Vagina (tissue), 2 donors: ENCODE data around the gene PHC2. TPM values are rescaled to one million over a fixed set of nuclear protein-coding genes. Genes with fewer than 3 reads are reported as not detected.
A peak's percentile ranks its signal among the peaks of the same experiment; 100 is the strongest.

Source experiments
- DNase-seq, 2 donors: peaks; one replicate each; pipeline ENCODE4 v3.0.0-alpha.2; 2017; ENCODE audit errors: extremely low spot score in 2 of 2
- H3K27ac ChIP-seq: fragments of 200-600 bp; sonication (generic); one replicate; pipeline ENCODE4 v1.5.1; 2019
- H3K27me3 ChIP-seq: fragments of 200-600 bp; sonication (generic); one replicate; pipeline ENCODE4 v1.5.1; 2019
- H3K36me3 ChIP-seq, 2 donors: fragments of 200-600 bp; sonication (generic); one replicate each; pipeline ENCODE4 v1.5.1; 2017 to 2019
- H3K4me1 ChIP-seq: fragments of 200-600 bp; sonication (generic); one replicate; pipeline ENCODE4 v1.5.1; 2019
- H3K4me3 ChIP-seq, 2 donors: fragments of 200-600 bp; sonication (generic); 1 replicate in 1 of 2; 2 replicates in 1 of 2; pipeline ENCODE4 v1.5.1; 2016 to 2019
- H3K9me3 ChIP-seq: fragments of 200-600 bp; sonication (generic); one replicate; pipeline ENCODE4 v1.5.1; 2019
- POLR2A ChIP-seq, 2 donors: fragments of 450-650 bp; IDR thresholded peaks; one replicate each; pipeline ENCODE4 v1.6.1; 2017; ENCODE audit warnings: antibody characterized with exemption in 2 of 2, mild to moderate bottlenecking in 2 of 2, moderate library complexity in 2 of 2
- POLR2AphosphoS5 ChIP-seq, 2 donors: sonication (generic); formaldehyde crosslinking; IDR thresholded peaks; one replicate each; pipeline ENCODE4 v1.9.0; 2017; ENCODE audit warnings: antibody characterized with exemption in 2 of 2, mild to moderate bottlenecking in 2 of 2, low read depth in 1 of 2; ENCODE audit not compliant: insufficient read depth in 1 of 2
- intact Hi-C: fragments of 100-400 bp; cut with DNase I; formaldehyde crosslinking; loops from one replicate; pipeline ENCODE4 v1.15.1; 2023
- total RNA-seq: library from RNA; depleted of rRNA; stranded (reverse); fragments of >200 nt; gene quantifications from one replicate; pipeline ENCODE4 v1.2.3, GENCODE V29; 2016
- TF ChIP-seq, protein P1 (sequence below), 3 experiments: fragments of 450-650 bp in 2 of 3; fragments of 200-600 bp in 1 of 3; sonication (generic) in 1 of 3; IDR thresholded peaks; one replicate each; pipeline ENCODE4 v1.5.1; 2017 to 2019; ENCODE audit warnings: antibody characterized with exemption in 3 of 3, mild to moderate bottlenecking in 2 of 3, moderate library complexity in 2 of 3

The PHC2 gene
- total RNA-seq, 1 donor from 2014 or later = 97.2 TPM

DNA sequence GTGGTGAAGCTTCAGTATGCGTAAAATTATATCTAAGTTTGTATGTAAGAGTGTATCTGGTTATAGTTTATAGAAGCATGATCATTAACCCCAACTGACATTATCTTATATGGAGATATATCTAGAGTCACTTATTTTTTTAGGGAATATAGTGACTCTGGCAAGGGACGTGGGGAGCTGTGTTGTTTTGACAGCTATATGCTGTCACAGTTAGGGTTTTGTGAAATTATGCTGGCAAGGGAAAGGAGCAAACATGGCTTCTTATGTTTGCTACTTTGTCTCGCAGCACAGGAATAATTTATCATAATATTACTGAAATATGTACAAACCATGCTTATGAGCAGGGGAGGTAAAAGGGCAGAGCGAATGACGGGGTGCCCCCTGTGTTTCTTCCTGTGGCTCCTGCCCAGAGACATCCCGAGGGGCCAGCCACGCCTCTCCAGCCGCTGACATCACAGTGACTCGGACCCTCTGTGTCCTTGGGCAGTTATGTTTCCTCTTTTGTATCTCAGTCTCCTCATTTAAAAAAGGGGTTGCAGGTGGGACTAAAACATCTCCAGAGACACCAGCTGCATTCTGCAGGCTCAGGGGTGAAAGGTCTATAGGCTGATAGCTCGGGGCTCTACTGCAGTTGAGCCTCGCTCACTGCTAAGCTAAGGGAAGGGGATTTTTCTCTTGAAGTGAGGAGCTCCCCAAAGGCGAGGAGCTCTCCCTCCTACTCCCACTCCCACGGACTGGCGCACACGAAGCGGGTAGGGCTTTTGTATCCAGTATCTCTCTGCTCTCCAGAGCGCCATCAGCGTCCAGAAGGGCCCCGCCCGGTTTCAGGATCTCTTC lies 124.9 kb downstream of the PHC2 start:
- H3K9me3 ChIP-seq = no peaks in the 10 kb centered on the region
- DNase-seq = no peak
- H3K4me3 ChIP-seq = peak overlapping the region; percentile 37 to 45
- no peaks in the 10 kb centered on the region for H3K36me3 ChIP-seq
- no peak overlapping the region for H3K27ac ChIP-seq
- H3K4me1 ChIP-seq = peaks cover 16% of the 10 kb centered on the region
- TF ChIP-seq POLR2A (IDR thresholded peaks at IDR 0.05) (no peak), POLR2AphosphoS5 (IDR thresholded peaks at IDR 0.05; ENCODE audit: insufficient read depth in 1 of 2, low read depth in 1 of 2) (no peak)
- TF ChIP-seq, protein P1, sequence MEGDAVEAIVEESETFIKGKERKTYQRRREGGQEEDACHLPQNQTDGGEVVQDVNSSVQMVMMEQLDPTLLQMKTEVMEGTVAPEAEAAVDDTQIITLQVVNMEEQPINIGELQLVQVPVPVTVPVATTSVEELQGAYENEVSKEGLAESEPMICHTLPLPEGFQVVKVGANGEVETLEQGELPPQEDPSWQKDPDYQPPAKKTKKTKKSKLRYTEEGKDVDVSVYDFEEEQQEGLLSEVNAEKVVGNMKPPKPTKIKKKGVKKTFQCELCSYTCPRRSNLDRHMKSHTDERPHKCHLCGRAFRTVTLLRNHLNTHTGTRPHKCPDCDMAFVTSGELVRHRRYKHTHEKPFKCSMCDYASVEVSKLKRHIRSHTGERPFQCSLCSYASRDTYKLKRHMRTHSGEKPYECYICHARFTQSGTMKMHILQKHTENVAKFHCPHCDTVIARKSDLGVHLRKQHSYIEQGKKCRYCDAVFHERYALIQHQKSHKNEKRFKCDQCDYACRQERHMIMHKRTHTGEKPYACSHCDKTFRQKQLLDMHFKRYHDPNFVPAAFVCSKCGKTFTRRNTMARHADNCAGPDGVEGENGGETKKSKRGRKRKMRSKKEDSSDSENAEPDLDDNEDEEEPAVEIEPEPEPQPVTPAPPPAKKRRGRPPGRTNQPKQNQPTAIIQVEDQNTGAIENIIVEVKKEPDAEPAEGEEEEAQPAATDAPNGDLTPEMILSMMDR (IDR thresholded peaks at IDR 0.05) = no peak
- H3K27me3 ChIP-seq = no peaks in the 10 kb centered on the region
- intact Hi-C loops = no loop called here

DNA sequence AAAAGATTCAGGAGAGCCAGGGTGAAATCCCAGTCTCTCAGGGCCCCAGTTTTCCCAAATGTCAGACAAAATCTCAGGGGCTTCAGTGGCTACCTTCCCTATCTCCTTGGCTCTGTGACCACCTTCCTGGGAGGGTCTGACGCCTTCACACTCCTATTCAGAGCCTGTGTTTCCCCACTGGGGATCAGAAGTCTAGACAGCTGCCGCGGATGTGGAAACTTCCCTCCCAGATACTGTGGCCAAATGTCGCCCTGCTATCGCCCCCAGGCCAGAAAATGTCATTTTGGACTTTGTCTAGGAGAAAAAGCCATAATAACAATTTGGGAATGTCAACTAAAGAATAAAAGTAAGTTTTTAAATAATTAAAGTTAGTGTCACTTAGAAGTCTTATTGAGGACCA lies 125.9 kb downstream of the PHC2 start:
- no peak for TF ChIP-seq POLR2AphosphoS5 (IDR thresholded peaks at IDR 0.05; ENCODE audit: insufficient read depth in 1 of 2, low read depth in 1 of 2)
- no peak for TF ChIP-seq POLR2A (IDR thresholded peaks at IDR 0.05)
- TF ChIP-seq, protein P1 (IDR thresholded peaks at IDR 0.05) = no peak
- no peak for DNase-seq
- intact Hi-C loops = no loop called here
- no peaks in the 10 kb centered on the region for H3K27me3 ChIP-seq
- H3K9me3 ChIP-seq = no peaks in the 10 kb centered on the region
- H3K27ac ChIP-seq = no peak overlapping the region
- no peak overlapping the region for H3K4me3 ChIP-seq
- peaks cover 20% of the 10 kb centered on the region for H3K4me1 ChIP-seq
- no peaks in the 10 kb centered on the region for H3K36me3 ChIP-seq

DNA sequence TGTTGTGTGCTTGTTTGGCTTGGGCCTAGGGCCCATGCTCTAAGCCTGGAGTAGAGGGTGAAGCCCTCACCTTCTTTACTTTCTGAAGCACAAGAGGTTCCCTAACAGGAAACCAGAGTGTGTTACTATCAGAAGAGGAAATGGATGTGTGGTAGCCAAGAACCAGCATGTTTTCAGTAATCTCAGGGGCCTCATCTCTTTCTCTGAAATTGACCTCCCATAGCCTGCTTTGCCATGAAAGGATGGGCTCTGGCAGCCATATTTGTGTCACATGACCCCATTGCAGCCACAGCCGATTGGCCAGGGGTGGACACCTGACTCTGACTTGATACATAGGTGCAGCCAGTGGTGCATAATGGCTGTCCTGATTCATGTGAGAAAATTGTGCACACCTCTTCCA lies 128.6 kb downstream of the PHC2 start:
- Histone ChIP-seq H3K27me3 (no peaks in the 10 kb centered on the region), H3K9me3 (no peaks in the 10 kb centered on the region), H3K4me1 (peaks cover 30% of the 10 kb centered on the region), H3K4me3 (no peak overlapping the region), H3K36me3 (peaks cover 0 to 10% of the 10 kb centered on the region in 2 donors), H3K27ac (no peak overlapping the region)
- DNase-seq = no peak
- intact Hi-C loops = no loop called here
- TF ChIP-seq, protein P1 (IDR thresholded peaks at IDR 0.05) = no peak

DNA sequence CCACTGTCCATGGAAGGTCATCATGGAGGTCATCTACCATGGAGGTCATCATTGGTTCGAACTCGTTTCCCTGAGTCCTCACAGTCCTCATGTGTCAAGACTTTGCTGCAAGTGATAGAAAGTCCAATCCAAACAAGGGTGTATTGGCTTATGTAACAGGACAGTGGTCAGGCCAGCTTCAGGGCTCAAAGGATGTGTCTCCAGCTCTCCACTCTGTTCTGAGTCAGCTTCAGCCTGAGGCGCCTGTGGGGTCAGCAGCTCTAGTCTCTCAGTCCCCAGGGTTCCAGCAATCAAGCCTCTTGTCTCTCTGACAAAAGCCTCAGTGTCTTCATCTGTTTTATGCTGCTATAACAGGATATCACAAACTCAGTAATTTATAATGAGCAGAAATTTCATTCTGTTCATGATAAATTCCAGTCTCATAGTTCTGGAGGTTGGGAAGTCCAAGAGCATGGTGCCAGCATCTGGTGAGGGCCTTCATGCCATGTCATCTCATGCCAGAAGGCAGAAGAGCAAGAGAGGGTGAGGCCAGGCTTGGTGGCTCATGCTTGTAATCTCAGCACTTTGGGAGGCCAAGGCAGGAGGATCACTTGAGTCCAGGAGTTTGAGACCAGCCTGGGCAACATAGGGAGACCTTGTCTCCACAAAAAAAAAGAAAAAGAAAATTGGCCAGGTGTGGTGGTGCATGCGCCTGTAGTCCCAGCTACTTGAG lies 129.5 kb downstream of the PHC2 start:
- Histone ChIP-seq H3K27ac (peak overlapping the region; percentile 75), H3K4me3 (no peak overlapping the region), H3K27me3 (no peaks in the 10 kb centered on the region), H3K36me3 (peaks cover 0 to 15% of the 10 kb centered on the region in 2 donors), H3K9me3 (no peaks in the 10 kb centered on the region), H3K4me1 (peaks cover 22% of the 10 kb centered on the region)
- intact Hi-C loops = no loop called here
- TF ChIP-seq, protein P1 (IDR thresholded peaks at IDR 0.05) = no peak
- TF ChIP-seq POLR2A (IDR thresholded peaks at IDR 0.05) (no peak), POLR2AphosphoS5 (IDR thresholded peaks at IDR 0.05; ENCODE audit: insufficient read depth in 1 of 2, low read depth in 1 of 2) (no peak)
- no peak for DNase-seq

DNA sequence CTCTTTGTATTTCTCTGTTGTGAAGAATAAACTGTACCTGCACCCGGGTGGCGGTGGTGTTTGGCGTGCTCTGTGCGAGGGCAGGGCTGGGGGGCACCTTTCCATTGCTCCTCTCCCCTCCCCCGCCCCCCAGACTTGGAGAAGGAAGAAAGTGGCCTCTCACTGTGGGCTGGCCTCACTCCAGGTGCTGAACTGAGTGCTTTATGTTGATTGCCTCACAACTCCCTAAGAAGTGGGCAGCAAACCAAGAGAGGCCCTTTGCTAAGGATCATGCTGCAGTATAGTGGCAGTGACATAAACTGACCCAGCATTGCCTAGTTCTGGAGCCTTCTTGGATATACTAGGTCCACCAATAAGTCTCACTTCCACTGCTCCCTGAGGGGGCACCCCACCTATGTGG lies 130.2 kb downstream of the PHC2 start:
- Histone ChIP-seq H3K27me3 (no peaks in the 10 kb centered on the region), H3K36me3 (peaks cover 0 to 22% of the 10 kb centered on the region in 2 donors), H3K4me3 (no peak overlapping the region), H3K9me3 (no peaks in the 10 kb centered on the region), H3K4me1 (peaks cover 20% of the 10 kb centered on the region), H3K27ac (peak overlapping the region; percentile 75)
- TF ChIP-seq POLR2AphosphoS5 (IDR thresholded peaks at IDR 0.05; ENCODE audit: insufficient read depth in 1 of 2, low read depth in 1 of 2) = peak in 1 of 2 donors; percentile 44
- TF ChIP-seq POLR2A (IDR thresholded peaks at IDR 0.05) = no peak
- DNase-seq = no peak
- intact Hi-C loops = no loop called here
